Liver (tissue), 9 donors: Measurements from ENCODE around the gene MED23. TPM values are rescaled to one million over a fixed set of nuclear protein-coding genes. Genes with fewer than 3 reads are reported as not detected.
"Not testable (repeated sequence)": the region's sequence is repeated elsewhere in the genome, so short reads cannot be mapped to it uniquely, and the experiment has no call there.

Experiments used
- DNase-seq: peaks from one replicate; pipeline ENCODE4 v3.0.0-alpha.2; 2017; ENCODE audit warnings: low spot score
- H3K27ac ChIP-seq, 2 donors: one replicate each; pipeline ENCODE4 v1.7.0; 2013; ENCODE audit warnings: inconsistent platforms in 2 of 2, low read length in 2 of 2, control low read depth in 1 of 2, low read depth in 1 of 2, mild to moderate bottlenecking in 1 of 2
- H3K27me3 ChIP-seq, 4 donors: one replicate each; pipeline versions ENCODE4 v1.6.1 to v1.7.0; 2013; ENCODE audit warnings: low read length in 3 of 4, inconsistent platforms in 1 of 4, mild to moderate bottlenecking in 1 of 4, moderate library complexity in 1 of 4; ENCODE audit not compliant: control insufficient read depth in 4 of 4, insufficient read depth in 4 of 4
- H3K36me3 ChIP-seq, 4 donors: one replicate each; pipeline versions ENCODE4 v1.6.1 to v1.7.0; 2013; ENCODE audit warnings: low read length in 3 of 4, mild to moderate bottlenecking in 3 of 4, low read depth in 1 of 4, moderate library complexity in 1 of 4; ENCODE audit not compliant: control insufficient read depth in 4 of 4, insufficient read depth in 3 of 4
- H3K4me1 ChIP-seq, 4 donors: one replicate each; pipeline versions ENCODE4 v1.6.1 to v1.7.0; 2013; ENCODE audit warnings: low read length in 3 of 4, mild to moderate bottlenecking in 3 of 4, moderate library complexity in 1 of 4; ENCODE audit not compliant: control insufficient read depth in 4 of 4, insufficient read depth in 4 of 4
- H3K4me3 ChIP-seq, 3 donors: one replicate each; pipeline versions ENCODE4 v1.6.1 to v1.7.0; 2013; ENCODE audit warnings: low read length in 3 of 3, control low read depth in 1 of 3, low read depth in 1 of 3, mild to moderate bottlenecking in 1 of 3
- H3K9ac ChIP-seq, 2 donors: one replicate each; pipeline ENCODE4 v1.7.0; 2013; ENCODE audit warnings: low read length in 2 of 2, mild to moderate bottlenecking in 2 of 2, moderate library complexity in 2 of 2, control low read depth in 1 of 2, low read depth in 1 of 2
- H3K9me3 ChIP-seq, 4 donors: one replicate each; pipeline versions ENCODE4 v1.6.1 to v1.7.0; 2013; ENCODE audit warnings: low read length in 3 of 4; ENCODE audit not compliant: control insufficient read depth in 4 of 4
- FOXA1 ChIP-seq: IDR thresholded peaks from 2 replicates; pipeline ENCODE4 v1.6.1; 2016; ENCODE audit warnings: antibody characterized with exemption
- FOXA2 ChIP-seq: IDR thresholded peaks from 2 replicates; pipeline ENCODE4 v1.6.1; 2016; ENCODE audit warnings: antibody characterized with exemption
- GABPA ChIP-seq, 2 donors: IDR thresholded peaks in 1 of 2; conservative IDR thresholded peaks in 1 of 2; 2 replicates each; pipeline ENCODE4 v1.6.1; 2016; ENCODE audit warnings: antibody characterized with exemption in 2 of 2, mild to moderate bottlenecking in 1 of 2, moderate library complexity in 1 of 2
- HNF4A ChIP-seq, 2 donors: conservative IDR thresholded peaks; 2 replicates each; pipeline ENCODE4 v1.6.1; 2016; ENCODE audit warnings: antibody characterized with exemption in 2 of 2, mild to moderate bottlenecking in 2 of 2
- NR2F2 ChIP-seq: IDR thresholded peaks from 2 replicates; pipeline ENCODE4 v1.6.1; 2016; ENCODE audit warnings: antibody characterized with exemption
- RAD21 ChIP-seq, 2 donors: IDR thresholded peaks; 2 replicates each; pipeline ENCODE4 v1.6.1; 2016; ENCODE audit warnings: antibody characterized with exemption in 2 of 2, mild to moderate bottlenecking in 2 of 2
- RXRA ChIP-seq, 2 donors: IDR thresholded peaks; 2 replicates each; pipeline ENCODE4 v1.6.1; 2017 to 2018; ENCODE audit warnings: antibody characterized with exemption in 2 of 2, mild to moderate bottlenecking in 1 of 2
- SP1 ChIP-seq: IDR thresholded peaks from 2 replicates; pipeline ENCODE4 v1.6.1; 2018; ENCODE audit warnings: antibody characterized with exemption, mild to moderate bottlenecking
- TAF1 ChIP-seq: conservative IDR thresholded peaks from 2 replicates; pipeline ENCODE4 v1.6.1; 2016; ENCODE audit warnings: antibody characterized with exemption, mild to moderate bottlenecking
- YY1 ChIP-seq: IDR thresholded peaks from 2 replicates; pipeline ENCODE4 v1.6.1; 2016; ENCODE audit warnings: antibody characterized with exemption, mild to moderate bottlenecking
- ZBTB33 ChIP-seq: IDR thresholded peaks from 2 replicates; pipeline ENCODE4 v1.6.1; 2016; ENCODE audit warnings: antibody characterized with exemption
- WGBS: extraction: QIAGEN DNeasy Blood & Tissue Kit; methylation state at CpG from one replicate; pipeline ENCODE4 v1.1.7; 2013; 5-methylcytosine and 5-hydroxymethylcytosine counted together
- polyA plus RNA-seq, 2 donors: library from polyadenylated mRNA; stranded (reverse) in 1 of 2; unstranded in 1 of 2; fragments of 200-250 nt in 1 of 2; fragments of >200 nt in 1 of 2; fragmentation: Nextera tagmentation in 1 of 2; extraction: Ambion mirVana in 1 of 2; gene quantifications; one replicate each; pipeline versions ENCODE4 v1.2.1 to v1.2.3, GENCODE V29; 2013 to 2015
- total RNA-seq, 2 donors: library from RNA; depleted of rRNA; stranded (reverse); fragments of >200 nt; gene quantifications; one replicate each; pipeline ENCODE4 v1.2.3, GENCODE V29; 2014
- TF ChIP-seq, protein P1 (sequence below): IDR thresholded peaks from 2 replicates; pipeline ENCODE4 v1.6.1; 2016; ENCODE audit warnings: antibody characterized with exemption
- TF ChIP-seq, protein P2 (sequence below): fragments of 150-350 bp; IDR thresholded peaks from 2 replicates; pipeline ENCODE4 v1.5.1; 2017; ENCODE audit warnings: improper control_type of control experiment, low read depth, low read length; ENCODE audit not compliant: missing input control
- TF ChIP-seq, protein P3 (sequence below): IDR thresholded peaks from 2 replicates; pipeline ENCODE4 v1.6.1; 2016; ENCODE audit warnings: antibody characterized with exemption, mild to moderate bottlenecking
- TF ChIP-seq, protein P4 (sequence below): IDR thresholded peaks from 2 replicates; pipeline ENCODE4 v1.6.1; 2016; ENCODE audit warnings: antibody characterized with exemption
- donor health status: healthy.
- donor health status: healthy.
- donor health status: healthy.
- donor health status: healthy.
- donor health status: healthy.

MED23 gene
- total and polyA plus RNA-seq, 4 donors = 3.9 to 17.3 (median 13.4) TPM

DNA sequence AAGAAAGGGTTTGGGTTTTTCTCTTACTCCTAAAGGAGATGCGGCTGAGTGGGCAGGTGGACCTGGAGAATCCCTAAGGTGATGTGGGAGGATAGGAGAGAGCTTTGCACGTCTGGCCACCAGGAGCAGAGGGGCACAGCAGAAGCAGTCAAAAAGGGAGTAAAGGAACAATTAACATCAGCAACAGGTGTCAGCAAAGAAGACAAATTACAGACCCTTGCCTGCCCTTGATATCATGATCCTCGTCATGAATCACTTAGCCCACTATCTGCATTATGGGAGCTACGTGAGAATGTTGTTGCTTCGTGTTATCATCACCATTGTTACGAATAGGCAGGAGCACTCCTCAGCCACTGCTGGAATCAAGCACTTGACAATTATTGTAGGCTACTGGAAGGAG is 80.6 kb downstream of the MED23 start:
- WGBS = 71% methylated on average over 6 of the region's 6 CpGs
- Histone ChIP-seq H3K36me3 (no peaks in the 10 kb centered on the region), H3K9ac (no peak overlapping the region), H3K9me3 (no peaks in the 10 kb centered on the region), H3K27ac (peak overlapping the region; percentile 87 to 93), H3K27me3 (no peaks in the 10 kb centered on the region), H3K4me1 (peaks cover 8 to 42% (median 20%) of the 10 kb centered on the region in 4 donors), H3K4me3 (no peak overlapping the region)
- no peak for DNase-seq
- TF ChIP-seq YY1 (no peak), GABPA (IDR thresholded peaks at IDR 0.05 in 1 of 2, conservative IDR thresholded peaks at IDR 0.05 in 1 of 2) (no peak), ZBTB33 (no peak), NR2F2 (no peak), TAF1 (no peak), RXRA (IDR thresholded peaks at IDR 0.05) (no peak), FOXA2 (no peak), RAD21 (IDR thresholded peaks at IDR 0.05) (no peak), HNF4A (conservative IDR thresholded peaks at IDR 0.05) (no peak), SP1 (no peak), FOXA1 (no peak)
- TF ChIP-seq, protein P1, sequence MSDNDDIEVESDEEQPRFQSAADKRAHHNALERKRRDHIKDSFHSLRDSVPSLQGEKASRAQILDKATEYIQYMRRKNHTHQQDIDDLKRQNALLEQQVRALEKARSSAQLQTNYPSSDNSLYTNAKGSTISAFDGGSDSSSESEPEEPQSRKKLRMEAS = no peak
- TF ChIP-seq, protein P2, sequence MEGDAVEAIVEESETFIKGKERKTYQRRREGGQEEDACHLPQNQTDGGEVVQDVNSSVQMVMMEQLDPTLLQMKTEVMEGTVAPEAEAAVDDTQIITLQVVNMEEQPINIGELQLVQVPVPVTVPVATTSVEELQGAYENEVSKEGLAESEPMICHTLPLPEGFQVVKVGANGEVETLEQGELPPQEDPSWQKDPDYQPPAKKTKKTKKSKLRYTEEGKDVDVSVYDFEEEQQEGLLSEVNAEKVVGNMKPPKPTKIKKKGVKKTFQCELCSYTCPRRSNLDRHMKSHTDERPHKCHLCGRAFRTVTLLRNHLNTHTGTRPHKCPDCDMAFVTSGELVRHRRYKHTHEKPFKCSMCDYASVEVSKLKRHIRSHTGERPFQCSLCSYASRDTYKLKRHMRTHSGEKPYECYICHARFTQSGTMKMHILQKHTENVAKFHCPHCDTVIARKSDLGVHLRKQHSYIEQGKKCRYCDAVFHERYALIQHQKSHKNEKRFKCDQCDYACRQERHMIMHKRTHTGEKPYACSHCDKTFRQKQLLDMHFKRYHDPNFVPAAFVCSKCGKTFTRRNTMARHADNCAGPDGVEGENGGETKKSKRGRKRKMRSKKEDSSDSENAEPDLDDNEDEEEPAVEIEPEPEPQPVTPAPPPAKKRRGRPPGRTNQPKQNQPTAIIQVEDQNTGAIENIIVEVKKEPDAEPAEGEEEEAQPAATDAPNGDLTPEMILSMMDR = no peak
- TF ChIP-seq, protein P3, sequence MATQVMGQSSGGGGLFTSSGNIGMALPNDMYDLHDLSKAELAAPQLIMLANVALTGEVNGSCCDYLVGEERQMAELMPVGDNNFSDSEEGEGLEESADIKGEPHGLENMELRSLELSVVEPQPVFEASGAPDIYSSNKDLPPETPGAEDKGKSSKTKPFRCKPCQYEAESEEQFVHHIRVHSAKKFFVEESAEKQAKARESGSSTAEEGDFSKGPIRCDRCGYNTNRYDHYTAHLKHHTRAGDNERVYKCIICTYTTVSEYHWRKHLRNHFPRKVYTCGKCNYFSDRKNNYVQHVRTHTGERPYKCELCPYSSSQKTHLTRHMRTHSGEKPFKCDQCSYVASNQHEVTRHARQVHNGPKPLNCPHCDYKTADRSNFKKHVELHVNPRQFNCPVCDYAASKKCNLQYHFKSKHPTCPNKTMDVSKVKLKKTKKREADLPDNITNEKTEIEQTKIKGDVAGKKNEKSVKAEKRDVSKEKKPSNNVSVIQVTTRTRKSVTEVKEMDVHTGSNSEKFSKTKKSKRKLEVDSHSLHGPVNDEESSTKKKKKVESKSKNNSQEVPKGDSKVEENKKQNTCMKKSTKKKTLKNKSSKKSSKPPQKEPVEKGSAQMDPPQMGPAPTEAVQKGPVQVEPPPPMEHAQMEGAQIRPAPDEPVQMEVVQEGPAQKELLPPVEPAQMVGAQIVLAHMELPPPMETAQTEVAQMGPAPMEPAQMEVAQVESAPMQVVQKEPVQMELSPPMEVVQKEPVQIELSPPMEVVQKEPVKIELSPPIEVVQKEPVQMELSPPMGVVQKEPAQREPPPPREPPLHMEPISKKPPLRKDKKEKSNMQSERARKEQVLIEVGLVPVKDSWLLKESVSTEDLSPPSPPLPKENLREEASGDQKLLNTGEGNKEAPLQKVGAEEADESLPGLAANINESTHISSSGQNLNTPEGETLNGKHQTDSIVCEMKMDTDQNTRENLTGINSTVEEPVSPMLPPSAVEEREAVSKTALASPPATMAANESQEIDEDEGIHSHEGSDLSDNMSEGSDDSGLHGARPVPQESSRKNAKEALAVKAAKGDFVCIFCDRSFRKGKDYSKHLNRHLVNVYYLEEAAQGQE = no peak
- TF ChIP-seq, protein P4, sequence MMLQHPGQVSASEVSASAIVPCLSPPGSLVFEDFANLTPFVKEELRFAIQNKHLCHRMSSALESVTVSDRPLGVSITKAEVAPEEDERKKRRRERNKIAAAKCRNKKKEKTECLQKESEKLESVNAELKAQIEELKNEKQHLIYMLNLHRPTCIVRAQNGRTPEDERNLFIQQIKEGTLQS = no peak

DNA sequence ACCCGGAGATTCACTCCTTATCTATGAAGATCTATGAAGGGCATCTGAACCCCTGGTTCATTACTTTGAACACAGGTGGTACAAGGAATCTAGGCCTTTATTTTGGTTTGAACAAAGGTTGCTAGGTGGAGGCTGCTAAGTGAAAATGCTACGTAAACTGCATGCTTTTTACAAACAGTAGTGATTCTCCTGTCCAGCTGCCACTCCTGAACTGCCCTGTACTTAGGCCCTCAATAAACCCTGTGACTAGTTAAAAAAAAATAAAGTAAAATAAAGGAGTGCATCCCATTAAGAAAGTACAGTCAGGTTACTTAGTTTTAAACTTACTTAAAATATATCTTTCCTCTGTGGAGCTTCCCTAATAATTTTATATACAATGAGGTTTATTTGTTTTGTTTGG is 82.7 kb downstream of the MED23 start:
- 80% methylated on average over 2 of the region's 2 CpGs for WGBS
- H3K27ac ChIP-seq = no peak overlapping the region
- TF ChIP-seq, protein P4 = no peak
- DNase-seq = no peak
- no peak overlapping the region for H3K4me3 ChIP-seq
- no peak overlapping the region for H3K9ac ChIP-seq
- H3K4me1 ChIP-seq = peaks cover 5 to 28% (median 9%) of the 10 kb centered on the region in 4 donors
- no peaks in the 10 kb centered on the region for H3K36me3 ChIP-seq
- no peaks in the 10 kb centered on the region for H3K27me3 ChIP-seq
- H3K9me3 ChIP-seq = no peaks in the 10 kb centered on the region

DNA sequence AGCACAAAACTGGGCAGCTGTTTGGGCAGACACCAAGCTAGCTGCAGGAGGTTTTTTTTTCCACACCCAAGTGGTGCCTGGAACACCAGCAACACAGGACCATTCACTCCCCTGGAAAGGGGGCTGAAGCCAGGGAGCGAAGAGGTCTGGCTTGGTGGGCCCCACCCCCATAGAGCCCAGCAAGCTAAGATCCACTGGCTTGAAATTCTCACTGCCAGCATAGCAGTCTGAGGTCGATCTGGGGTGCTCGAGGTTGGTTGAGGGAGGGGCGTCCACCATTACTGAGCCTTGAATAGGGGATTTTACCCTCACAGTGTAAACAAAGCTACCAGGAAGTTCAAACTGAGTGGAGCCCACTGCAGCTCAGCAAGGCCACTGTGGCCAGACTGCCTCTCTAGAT is 89.4 kb downstream of the MED23 start:
- not testable (repeated sequence) for H3K9ac ChIP-seq, H3K9me3 ChIP-seq, H3K4me1 ChIP-seq, H3K36me3 ChIP-seq, H3K27me3 ChIP-seq, H3K27ac ChIP-seq, DNase-seq, H3K4me3 ChIP-seq
- 91% methylated on average over 4 of the region's 4 CpGs for WGBS
